Neural crest cell (in vitro differentiated cells): Measurements from ENCODE around the gene BCL3. TPM values are rescaled to one million over a fixed set of nuclear protein-coding genes. Genes with fewer than 3 reads are reported as not detected.

Source experiments
- DNase-seq: peaks from one replicate; pipeline ENCODE4 v3.0.0; 2021; ENCODE audit warnings: low read depth, mixed read lengths, low spot score
- H3K27ac Mint-ChIP-seq: one replicate; pipeline ENCODE4 v1.8.0; 2021; ENCODE audit warnings: mild to moderate bottlenecking, mixed read lengths; ENCODE audit not compliant: unreplicated experiment
- H3K27me3 Mint-ChIP-seq: 2 replicates; pipeline ENCODE4 v1.8.0; 2021; ENCODE audit warnings: low read depth, mild to moderate bottlenecking, mixed read lengths
- H3K36me3 Mint-ChIP-seq: 2 replicates; pipeline ENCODE4 v1.8.0; 2021; ENCODE audit warnings: low read depth, mild to moderate bottlenecking, mixed read lengths
- H3K4me1 Mint-ChIP-seq: 2 replicates; pipeline ENCODE4 v1.8.0; 2021; ENCODE audit warnings: mixed read lengths
- H3K4me3 Mint-ChIP-seq: one replicate; pipeline ENCODE4 v1.8.0; 2021; ENCODE audit warnings: mild to moderate bottlenecking, mixed read lengths
- H3K9me3 Mint-ChIP-seq: 2 replicates; pipeline ENCODE4 v1.8.0; 2021; ENCODE audit warnings: mixed read lengths
- CTCF ChIP-seq: fragments of 200-600 bp; sonication (generic); conservative IDR thresholded peaks from 2 replicates; pipeline ENCODE4 v1.5.0; 2021; ENCODE audit warnings: antibody characterized with exemption, mild to moderate bottlenecking
- total RNA-seq: library from RNA; stranded (reverse); gene quantifications from 2 replicates; pipeline ENCODE4 v1.2.1, GENCODE V29; 2021

The BCL3 gene
- total RNA-seq, 1 donor from 2014 or later = 2.2 TPM

- peak overlapping the region; percentile 23 for H3K4me3 Mint-ChIP-seq
- no peaks in the 10 kb centered on the region for H3K36me3 Mint-ChIP-seq
- DNase-seq = no peak
- H3K27ac Mint-ChIP-seq = no peak overlapping the region
- peaks cover 90% of the 10 kb centered on the region for H3K27me3 Mint-ChIP-seq
- H3K9me3 Mint-ChIP-seq = no peaks in the 10 kb centered on the region
- TF ChIP-seq CTCF = no peak
- peaks cover 23% of the 10 kb centered on the region for H3K4me1 Mint-ChIP-seq
These were observed 6.7 kb downstream of the BCL3 start for GRCh38 chr19:44755219-44755618.

- no peak for TF ChIP-seq CTCF
- no peaks in the 10 kb centered on the region for H3K9me3 Mint-ChIP-seq
- no peak overlapping the region for H3K27ac Mint-ChIP-seq
- no peak overlapping the region for H3K4me3 Mint-ChIP-seq
- no peaks in the 10 kb centered on the region for H3K36me3 Mint-ChIP-seq
- peaks cover 23% of the 10 kb centered on the region for H3K4me1 Mint-ChIP-seq
- DNase-seq = no peak
- peaks cover 82% of the 10 kb centered on the region for H3K27me3 Mint-ChIP-seq
These were observed 7.6 kb downstream of the BCL3 start for GRCh38 chr19:44756089-44756562.

GRCh38 chr19:44757057-44757734, 8.7 kb downstream of the BCL3 start:
- Mint-ChIP-seq H3K27me3 (peaks cover 71% of the 10 kb centered on the region), H3K4me3 (peak overlapping the region; percentile 90), H3K27ac (peak overlapping the region; percentile 67), H3K9me3 (no peaks in the 10 kb centered on the region), H3K4me1 (peaks cover 23% of the 10 kb centered on the region), H3K36me3 (no peaks in the 10 kb centered on the region)
- DNase-seq = peak; percentile 29
- no peak for TF ChIP-seq CTCF

- Mint-ChIP-seq H3K4me3 (peak overlapping the region; percentile 90), H3K4me1 (peaks cover 23% of the 10 kb centered on the region), H3K9me3 (no peaks in the 10 kb centered on the region), H3K36me3 (no peaks in the 10 kb centered on the region), H3K27me3 (peaks cover 64% of the 10 kb centered on the region), H3K27ac (peak overlapping the region; percentile 67)
- no peak for TF ChIP-seq CTCF
- DNase-seq = peak; percentile 62
These were observed 9.4 kb downstream of the BCL3 start for GRCh38 chr19:44757735-44758505.

GRCh38 chr19:44758596-44758995, 10.1 kb downstream of the BCL3 start:
- no peaks in the 10 kb centered on the region for H3K9me3 Mint-ChIP-seq
- peaks cover 23% of the 10 kb centered on the region for H3K4me1 Mint-ChIP-seq
- no peaks in the 10 kb centered on the region for H3K36me3 Mint-ChIP-seq
- H3K27ac Mint-ChIP-seq = peak overlapping the region; percentile 29
- H3K27me3 Mint-ChIP-seq = peaks cover 57% of the 10 kb centered on the region
- no peak for TF ChIP-seq CTCF
- H3K4me3 Mint-ChIP-seq = peak overlapping the region; percentile 90
- DNase-seq = no peak
